PC-3 (cell line): Measurements from ENCODE around the gene SLC6A9.

Experiments used
- CTCF ChIP-seq: fragments of 300-600 bp; sonication (generic); conservative IDR thresholded peaks from 2 replicates; pipeline ENCODE4 v1.5.1; 2017; ENCODE audit warnings: antibody characterized with exemption, low read depth, mild to moderate bottlenecking, low read length
- EZH2 ChIP-seq: fragments of 300-600 bp; sonication (generic); IDR thresholded peaks from one replicate; pipeline ENCODE4 v1.6.1; 2017; ENCODE audit warnings: antibody characterized with exemption, mild to moderate bottlenecking, low read length; ENCODE audit not compliant: unreplicated experiment
- EZH2phosphoT487 ChIP-seq: fragments of 300-600 bp; sonication (generic); IDR thresholded peaks from 2 replicates; pipeline ENCODE4 v1.6.1; 2018; ENCODE audit warnings: mild to moderate bottlenecking, antibody characterized with exemption, low read length, borderline replicate concordance

GRCh38 chr1:44016890-44017400, 14.3 kb downstream of the SLC6A9 start:
- TF ChIP-seq CTCF: no peak
- TF ChIP-seq EZH2phosphoT487: no peak
- no peak for TF ChIP-seq EZH2
